OCI-LY3 (cell line): ENCODE results near the gene RERE.

Experiments used
- H2AFZ ChIP-seq: fragments of 200-600, 300-600 bp; shearing (Covaris generic); 2 replicates; pipeline ENCODE4 v1.6.0; 2014; ENCODE audit warnings: antibody characterized with exemption, low read depth, low read length
- H3K27ac ChIP-seq: fragments of 200-600, 300-600 bp; sonication (generic); 2 replicates; pipeline ENCODE4 v1.5.1; 2014; ENCODE audit warnings: mild to moderate bottlenecking, low read length, moderate library complexity, mixed read lengths
- H3K27me3 ChIP-seq: fragments of 200-600, 300-600 bp; sonication (generic); 2 replicates; pipeline ENCODE4 v1.6.1; 2014; ENCODE audit warnings: low read depth, low read length, mixed read lengths
- H3K36me3 ChIP-seq: fragments of 200-600, 300-600 bp; sonication (generic); replicated peaks from 2 replicates; pipeline ENCODE3; 2014; ENCODE audit warnings: low read depth, low read length, mixed read lengths
- H3K4me1 ChIP-seq: fragments of 300-600, 200-600 bp; sonication (generic); 2 replicates; pipeline ENCODE4 v1.6.1; 2014; ENCODE audit warnings: low read length, mixed read lengths
- H3K4me2 ChIP-seq: fragments of 200-600, 300-600 bp; sonication (generic); 2 replicates; pipeline ENCODE4 v1.6.1; 2014; ENCODE audit warnings: low read length, mixed read lengths
- H3K4me3 ChIP-seq: fragments of 300-600, 200-600 bp; sonication (generic); 2 replicates; pipeline ENCODE4 v1.5.1; 2014; ENCODE audit warnings: antibody characterized with exemption, mild to moderate bottlenecking, low read length, moderate library complexity
- H3K79me2 ChIP-seq: fragments of 300-600, 200-600 bp; shearing (Covaris generic); 2 replicates; pipeline ENCODE4 v1.6.1; 2014; ENCODE audit warnings: mild to moderate bottlenecking, low read length, mixed read lengths
- H3K9ac ChIP-seq: fragments of 300-600, 200-600 bp; shearing (Covaris generic); 2 replicates; pipeline ENCODE4 v1.6.0; 2014; ENCODE audit warnings: mild to moderate bottlenecking, low read length, moderate library complexity
- H3K9me3 ChIP-seq: fragments of 200-600, 300-600 bp; shearing (Covaris generic); 2 replicates; pipeline ENCODE4 v1.6.1; 2014; ENCODE audit warnings: low read length, mixed read lengths; ENCODE audit not compliant: insufficient read depth
- H4K20me1 ChIP-seq: fragments of 200-600, 300-600 bp; sonication (generic); 2 replicates; pipeline ENCODE4 v1.6.1; 2016; ENCODE audit warnings: low read length, mixed read lengths; ENCODE audit not compliant: insufficient read depth
- CTCF ChIP-seq: fragments of 200-600, 300-600 bp; sonication (generic); IDR thresholded peaks from 2 replicates; pipeline ENCODE4 v1.5.1; 2014; ENCODE audit warnings: antibody characterized with exemption, low read length, low read depth
- EZH2phosphoT487 ChIP-seq: fragments of 200-600 bp; shearing (Covaris generic); IDR thresholded peaks from 2 replicates; pipeline ENCODE4 v1.6.1; 2018; ENCODE audit warnings: antibody characterized with exemption, mixed run types, low read depth

The RERE gene

GRCh38 chr1:8334106-8334851 lies 483.2 kb downstream of the RERE start:
- Histone ChIP-seq H3K9me3 (no peaks in the 10 kb centered on the region), H3K9ac (no peak overlapping the region), H3K4me1 (no peaks in the 10 kb centered on the region), H3K4me3 (no peak overlapping the region), H3K27me3 (no peaks in the 10 kb centered on the region), H3K36me3 (no peaks in the 10 kb centered on the region), H3K27ac (no peak overlapping the region), H2AFZ (no peak overlapping the region), H3K79me2 (no peaks in the 10 kb centered on the region), H3K4me2 (no peak overlapping the region), H4K20me1 (no peaks in the 10 kb centered on the region)
- TF ChIP-seq EZH2phosphoT487 (no peak), CTCF (no peak)

GRCh38 chr1:8333246-8333987 lies 484.0 kb downstream of the RERE start:
- Histone ChIP-seq H3K9ac (no peak overlapping the region), H3K4me3 (no peak overlapping the region), H3K9me3 (no peaks in the 10 kb centered on the region), H2AFZ (no peak overlapping the region), H3K4me1 (no peaks in the 10 kb centered on the region), H3K27me3 (no peaks in the 10 kb centered on the region), H3K79me2 (no peaks in the 10 kb centered on the region), H3K4me2 (no peak overlapping the region), H4K20me1 (no peaks in the 10 kb centered on the region), H3K27ac (no peak overlapping the region), H3K36me3 (no peaks in the 10 kb centered on the region)
- no peak for TF ChIP-seq CTCF
- no peak for TF ChIP-seq EZH2phosphoT487

DNA sequence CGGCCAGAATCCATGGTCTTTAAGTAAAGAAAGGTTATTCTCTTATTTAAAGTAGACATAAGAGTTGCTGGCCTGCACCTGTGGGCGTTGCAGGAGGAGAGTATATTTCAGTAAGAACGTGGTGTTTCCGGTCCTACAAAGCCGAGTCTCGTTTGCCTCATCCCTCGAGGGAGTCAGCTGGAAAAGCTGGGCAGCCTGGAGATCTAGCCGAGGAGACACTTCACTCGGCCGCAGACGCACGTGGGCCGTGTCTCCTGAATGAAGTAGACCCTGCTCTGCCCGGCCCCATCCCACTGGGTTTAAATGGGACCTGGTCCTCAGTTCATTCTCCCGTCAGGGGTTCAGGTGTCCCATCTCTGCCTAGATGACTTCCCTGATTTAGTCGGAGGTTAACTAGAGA lies 484.6 kb downstream of the RERE start:
- no peak overlapping the region for H2AFZ ChIP-seq
- H3K36me3 ChIP-seq = no peaks in the 10 kb centered on the region
- no peak for TF ChIP-seq CTCF
- no peak for TF ChIP-seq EZH2phosphoT487
- H3K4me3 ChIP-seq = no peak overlapping the region
- H3K79me2 ChIP-seq = no peaks in the 10 kb centered on the region
- H3K9me3 ChIP-seq = no peaks in the 10 kb centered on the region
- H3K27me3 ChIP-seq = no peaks in the 10 kb centered on the region
- no peak overlapping the region for H3K27ac ChIP-seq
- H4K20me1 ChIP-seq = no peaks in the 10 kb centered on the region
- H3K4me2 ChIP-seq = no peak overlapping the region
- H3K4me1 ChIP-seq = no peaks in the 10 kb centered on the region
- no peak overlapping the region for H3K9ac ChIP-seq

DNA sequence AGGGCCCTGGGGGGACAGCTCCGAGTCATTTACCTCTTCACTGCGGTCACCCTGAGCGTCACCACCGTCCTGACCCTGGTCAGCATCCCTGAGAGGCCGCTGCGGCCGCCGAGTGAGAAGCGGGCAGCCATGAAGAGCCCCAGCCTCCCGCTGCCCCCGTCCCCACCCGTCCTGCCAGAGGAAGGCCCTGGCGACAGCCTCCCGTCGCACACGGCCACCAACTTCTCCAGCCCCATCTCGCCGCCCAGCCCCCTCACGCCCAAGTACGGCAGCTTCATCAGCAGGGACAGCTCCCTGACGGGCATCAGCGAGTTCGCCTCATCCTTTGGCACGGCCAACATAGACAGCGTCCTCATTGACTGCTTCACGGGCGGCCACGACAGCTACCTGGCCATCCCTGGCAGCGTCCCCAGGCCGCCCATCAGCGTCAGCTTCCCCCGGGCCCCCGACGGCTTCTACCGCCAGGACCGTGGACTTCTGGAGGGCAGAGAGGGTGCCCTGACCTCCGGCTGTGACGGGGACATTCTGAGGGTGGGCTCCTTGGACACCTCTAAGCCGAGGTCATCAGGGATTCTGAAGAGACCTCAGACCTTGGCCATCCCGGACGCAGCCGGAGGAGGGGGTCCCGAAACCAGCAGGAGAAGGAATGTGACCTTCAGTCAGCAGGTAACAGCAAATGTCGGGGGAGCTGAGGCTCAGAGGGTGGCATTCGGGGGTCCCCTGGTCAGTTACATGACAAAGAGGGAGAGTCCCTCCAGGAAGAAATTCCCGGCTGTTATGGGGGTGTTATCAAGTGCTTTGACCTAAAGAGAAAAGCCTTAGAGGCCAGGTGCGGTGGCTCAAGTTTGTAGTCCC lies 486.9 kb downstream of the RERE start:
- Histone ChIP-seq H2AFZ (no peak overlapping the region), H3K4me1 (no peaks in the 10 kb centered on the region), H3K9me3 (no peaks in the 10 kb centered on the region), H3K4me3 (no peak overlapping the region), H3K36me3 (no peaks in the 10 kb centered on the region), H3K79me2 (no peaks in the 10 kb centered on the region), H3K9ac (no peak overlapping the region), H3K4me2 (no peak overlapping the region), H3K27me3 (no peaks in the 10 kb centered on the region), H4K20me1 (no peaks in the 10 kb centered on the region), H3K27ac (no peak overlapping the region)
- TF ChIP-seq EZH2phosphoT487 = no peak
- TF ChIP-seq CTCF = no peak
